Measurements from ENCODE around the gene NRF1.

DNA sequence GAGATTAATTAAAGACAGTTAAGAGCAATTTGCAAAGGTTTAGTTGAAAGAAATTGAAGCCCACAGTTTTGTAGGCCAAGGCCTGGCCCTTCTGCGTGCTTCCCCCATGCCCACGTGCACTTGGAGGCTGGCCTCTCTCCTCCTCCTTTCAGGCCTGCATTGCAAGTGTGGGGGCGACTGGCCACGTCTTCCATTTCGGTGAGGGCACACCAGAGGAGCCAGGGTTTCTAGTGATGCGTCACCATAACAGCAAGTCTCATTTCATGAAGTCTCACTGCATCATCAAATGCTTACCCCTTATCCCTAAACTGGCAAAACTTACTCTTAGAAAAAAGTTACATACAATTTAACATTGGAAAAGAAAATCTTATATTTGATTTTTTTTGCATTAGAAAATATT lies 141.2 kb downstream of the NRF1 start:
- TF ChIP-seq, protein P1, sequence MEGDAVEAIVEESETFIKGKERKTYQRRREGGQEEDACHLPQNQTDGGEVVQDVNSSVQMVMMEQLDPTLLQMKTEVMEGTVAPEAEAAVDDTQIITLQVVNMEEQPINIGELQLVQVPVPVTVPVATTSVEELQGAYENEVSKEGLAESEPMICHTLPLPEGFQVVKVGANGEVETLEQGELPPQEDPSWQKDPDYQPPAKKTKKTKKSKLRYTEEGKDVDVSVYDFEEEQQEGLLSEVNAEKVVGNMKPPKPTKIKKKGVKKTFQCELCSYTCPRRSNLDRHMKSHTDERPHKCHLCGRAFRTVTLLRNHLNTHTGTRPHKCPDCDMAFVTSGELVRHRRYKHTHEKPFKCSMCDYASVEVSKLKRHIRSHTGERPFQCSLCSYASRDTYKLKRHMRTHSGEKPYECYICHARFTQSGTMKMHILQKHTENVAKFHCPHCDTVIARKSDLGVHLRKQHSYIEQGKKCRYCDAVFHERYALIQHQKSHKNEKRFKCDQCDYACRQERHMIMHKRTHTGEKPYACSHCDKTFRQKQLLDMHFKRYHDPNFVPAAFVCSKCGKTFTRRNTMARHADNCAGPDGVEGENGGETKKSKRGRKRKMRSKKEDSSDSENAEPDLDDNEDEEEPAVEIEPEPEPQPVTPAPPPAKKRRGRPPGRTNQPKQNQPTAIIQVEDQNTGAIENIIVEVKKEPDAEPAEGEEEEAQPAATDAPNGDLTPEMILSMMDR (IDR thresholded peaks at IDR 0.05; ENCODE audit: low read length), result no peak
- TF ChIP-seq EZH2 (IDR thresholded peaks at IDR 0.05; ENCODE audit: borderline replicate concordance, low read length), result no peak
